ENCODE data around the gene PXYLP1.

GRCh38 chr3:141241616-141242376 lies 10.2 kb downstream of the PXYLP1 start:
- TF ChIP-seq CTCF (IDR thresholded peaks at IDR 0.05; ENCODE audit: poor library complexity, severe bottlenecking) (no peak), RAD21 (conservative IDR thresholded peaks at IDR 0.05) (no peak)

All from neural cell (in vitro differentiated cells).